IPS DF 4.7 (cell line): Measurements from ENCODE around the gene CPB1.

Experiments used
- DNase-seq: peaks from one replicate; pipeline ENCODE4 v3.0.0-alpha.2; 2013; ENCODE audit warnings: low spot score; ENCODE audit errors: extremely low read depth

Gene CPB1

DNA sequence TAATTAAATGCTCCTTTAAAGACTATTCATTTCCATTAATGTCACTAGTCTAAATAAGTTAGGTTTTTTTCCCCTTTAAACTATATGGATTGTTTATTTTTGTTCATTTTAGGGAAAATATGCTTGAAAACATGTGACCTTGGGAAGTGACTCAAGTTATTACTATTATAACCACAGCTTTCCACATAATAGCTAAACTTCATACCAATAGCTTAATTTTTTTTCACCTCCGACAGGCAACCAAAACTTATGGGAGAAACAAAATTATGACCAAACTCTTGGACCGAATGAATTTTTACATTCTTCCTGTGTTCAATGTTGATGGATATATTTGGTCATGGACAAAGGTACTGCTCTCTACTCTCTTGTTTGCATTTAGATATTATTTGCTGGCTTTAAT lies 53.7 kb downstream of the CPB1 start:
- no peak for DNase-seq

DNA sequence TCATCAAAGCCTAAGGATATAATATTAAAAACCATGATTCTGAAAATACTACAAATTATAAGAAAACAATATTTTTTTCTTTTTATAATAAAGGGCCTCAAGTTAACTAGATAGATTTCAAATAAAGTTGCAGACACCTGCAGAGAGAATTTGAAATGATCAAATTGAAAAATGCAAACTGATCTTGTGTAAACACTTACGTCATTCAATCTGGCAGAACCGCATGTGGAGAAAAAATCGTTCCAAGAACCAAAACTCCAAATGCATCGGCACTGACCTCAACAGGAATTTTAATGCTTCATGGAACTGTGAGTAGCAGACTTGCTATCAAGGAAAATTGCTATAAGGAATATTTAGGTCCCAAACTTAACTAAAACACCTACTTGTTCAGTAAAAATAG lies 54.7 kb downstream of the CPB1 start:
- no peak for DNase-seq

DNA sequence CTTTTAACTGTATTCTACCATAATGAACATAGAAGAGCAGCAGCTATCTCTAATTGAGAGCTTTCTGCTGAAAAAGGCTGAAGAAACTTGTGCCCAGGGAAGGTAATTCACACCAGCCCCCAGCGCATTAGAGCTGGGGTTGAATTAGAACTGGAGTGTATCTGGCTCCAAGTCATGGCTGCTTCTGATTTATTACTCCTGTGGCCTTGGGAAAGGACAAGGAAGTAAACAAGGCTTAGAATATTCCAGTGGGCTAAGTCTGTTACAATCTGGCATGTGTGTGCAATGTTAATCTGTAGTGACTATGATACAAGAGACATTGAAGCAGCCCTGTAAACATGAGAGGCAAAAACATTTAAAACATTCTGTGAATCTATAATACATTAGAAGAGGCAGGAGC lies 55.6 kb downstream of the CPB1 start:
- no peak for DNase-seq

DNA sequence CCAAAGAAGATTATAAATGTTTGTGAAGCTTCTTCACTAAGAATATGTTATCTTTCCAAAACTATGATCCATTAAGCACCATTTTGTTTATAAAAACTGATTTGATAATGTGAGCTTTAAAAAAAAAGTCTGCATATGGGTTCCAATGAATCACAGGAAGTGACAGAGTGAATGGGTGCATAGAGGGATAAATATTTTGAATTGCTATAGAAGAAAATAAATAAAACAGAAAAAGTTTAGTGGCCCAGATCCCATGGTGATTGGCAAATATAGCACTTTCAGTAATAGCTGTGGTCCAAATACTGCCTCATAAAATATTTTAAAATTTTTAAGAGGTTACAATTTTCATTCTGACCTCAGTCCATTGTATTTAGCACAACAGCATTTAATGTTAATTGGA lies 56.6 kb downstream of the CPB1 start:
- no peak for DNase-seq

DNA sequence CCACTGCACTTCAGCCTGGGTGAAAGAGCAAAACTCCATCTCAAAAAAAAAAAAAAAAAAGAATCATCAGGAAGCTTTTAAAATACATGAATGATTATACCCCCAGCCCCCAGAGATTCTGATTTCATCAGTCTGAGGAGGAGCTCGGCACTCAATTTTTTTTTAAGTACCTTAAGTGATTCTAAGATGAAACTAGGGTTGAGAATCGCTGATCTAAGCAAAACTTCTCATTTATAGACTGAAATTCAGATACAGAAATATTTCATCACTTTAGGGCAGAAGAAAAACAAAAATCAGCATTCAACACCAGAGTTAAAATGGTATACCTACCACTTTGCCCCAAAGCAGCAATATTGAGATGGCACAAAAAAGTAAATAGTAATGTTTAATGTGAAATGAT lies 62.2 kb downstream of the CPB1 start:
- DNase-seq: no peak

DNA sequence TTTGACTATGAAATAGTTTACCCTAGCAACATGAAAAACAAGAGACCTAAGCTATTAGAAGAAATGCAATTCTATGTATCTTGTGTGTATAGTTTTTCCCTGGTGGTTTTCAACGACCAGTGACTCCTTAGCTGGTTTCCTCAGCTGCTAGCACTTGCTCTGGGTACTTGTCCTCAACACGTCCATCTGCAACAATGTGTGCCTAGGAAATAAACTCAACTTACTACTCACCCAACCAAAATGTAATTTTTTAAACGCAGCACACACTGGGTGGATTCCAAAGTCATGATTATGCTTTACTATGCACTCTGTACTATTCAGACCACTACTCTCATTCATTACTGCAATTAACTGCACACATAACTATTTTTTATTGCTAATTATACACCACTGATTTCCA lies 68.5 kb downstream of the CPB1 start:
- DNase-seq: no peak

DNA sequence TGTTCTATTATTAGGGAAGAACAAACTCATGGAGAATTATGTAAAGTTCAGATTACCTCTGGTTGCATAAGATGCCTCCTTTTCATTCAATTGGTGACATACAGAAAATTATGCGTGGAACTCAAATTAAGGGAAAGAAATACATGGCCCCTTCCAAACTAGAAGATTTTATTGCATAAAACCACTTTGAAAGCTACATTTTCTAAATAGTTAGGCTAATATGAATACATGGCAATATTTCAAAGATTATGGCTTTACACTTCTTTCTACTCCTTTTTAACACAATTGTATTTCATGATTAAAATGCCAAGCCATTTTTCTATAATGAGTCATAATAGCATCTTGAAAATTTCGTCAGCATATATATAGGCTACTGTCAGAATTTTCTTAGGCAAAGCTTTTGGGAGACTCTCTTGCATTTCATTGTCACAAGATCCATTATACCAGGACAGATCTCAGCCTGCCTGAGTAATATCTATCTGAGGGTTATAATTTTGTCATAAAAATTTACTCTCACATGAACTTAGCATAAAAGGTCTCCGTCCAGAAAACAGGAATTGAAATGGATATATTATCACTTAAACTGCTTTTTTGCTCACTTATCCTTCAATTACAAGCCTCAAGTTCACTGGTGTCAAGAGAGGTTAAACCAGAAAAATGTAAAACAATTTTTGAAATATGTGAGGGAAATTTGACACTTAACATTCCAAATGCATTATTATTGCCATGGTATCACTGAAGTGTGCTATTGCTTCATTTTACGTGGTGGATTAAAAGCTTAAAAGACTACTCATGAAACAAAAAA lies 74.6 kb downstream of the CPB1 start:
- no peak for DNase-seq

DNA sequence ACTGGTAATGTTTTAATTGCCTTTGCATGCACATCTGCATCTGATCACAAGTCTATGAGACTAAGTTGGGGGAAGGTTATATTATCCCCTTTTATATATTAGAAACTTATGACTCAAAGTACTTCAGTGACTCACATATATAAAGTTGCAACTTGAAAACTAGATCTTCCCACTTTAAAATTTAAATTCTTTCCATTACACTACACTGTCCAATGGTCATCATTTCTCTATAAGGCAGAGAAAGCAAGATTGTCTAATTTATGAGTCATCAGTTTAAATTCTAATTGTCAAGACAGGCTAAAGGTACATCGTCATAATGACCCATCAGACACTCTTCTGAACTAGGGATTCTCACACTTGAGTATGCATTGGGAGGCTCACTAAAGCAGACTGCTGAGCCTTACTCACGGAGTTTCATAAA lies 75.4 kb downstream of the CPB1 start:
- no peak for DNase-seq

DNA sequence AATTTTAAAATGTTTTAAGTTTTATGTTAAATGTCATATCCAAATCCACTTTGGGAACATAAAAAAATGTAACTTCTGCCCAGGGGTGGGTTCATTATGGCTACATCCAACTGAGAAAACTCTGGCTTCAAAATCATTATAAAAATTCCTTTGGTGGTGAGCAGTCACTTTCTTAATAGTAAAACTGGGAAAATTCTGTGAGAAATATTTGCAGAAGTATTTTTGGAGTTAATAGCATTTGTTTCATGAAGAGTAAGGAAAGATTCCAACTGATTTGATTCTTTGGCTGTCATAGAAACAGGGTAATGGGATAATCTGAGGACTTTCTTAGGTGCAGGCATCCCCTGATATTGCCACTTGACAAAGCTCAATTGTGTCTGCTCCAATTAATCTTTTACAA lies 76.3 kb downstream of the CPB1 start:
- no peak for DNase-seq

DNA sequence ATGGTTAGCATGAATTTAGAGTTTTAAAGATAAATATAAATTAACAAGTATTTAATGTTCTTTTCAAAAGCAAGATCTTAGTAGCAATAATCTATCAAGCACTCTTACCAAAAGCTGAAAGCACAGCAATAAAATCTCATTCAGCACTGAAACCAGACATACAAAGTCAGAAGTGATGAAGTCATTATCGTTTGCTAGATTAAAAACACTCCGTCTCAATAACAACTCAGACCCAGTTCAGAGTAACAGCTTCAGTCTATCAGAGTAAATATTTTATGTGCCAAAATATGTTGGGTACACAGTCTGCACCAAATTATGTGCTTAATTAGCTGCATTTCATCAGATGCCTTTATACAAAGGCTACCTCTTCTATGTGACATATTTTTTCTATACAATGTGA lies 79.1 kb downstream of the CPB1 start:
- no peak for DNase-seq
